HCT116 (cell line): ENCODE measurements around the gene RIGI. TPM values are rescaled to one million over a fixed set of nuclear protein-coding genes. Genes with fewer than 3 reads are reported as not detected.
"Not testable (repeated sequence)": the region's sequence is repeated elsewhere in the genome, so short reads cannot be mapped to it uniquely, and the experiment has no call there.

Source experiments
- ATAC-seq: fragments of 200-7000 bp; cut with Tn5 transposase; 2 replicates; pipeline ENCODE4 v1.9.1; 2020; ENCODE audit warnings: mild to moderate bottlenecking, moderate library complexity
- BruUV-seq: library from RNA; stranded (reverse); fragments of 400-500 nt; replicated peaks from 2 replicates; lab custom pipeline; 2021; lab: Mats Ljungman, UMichigan
- CTCF ChIA-PET: fragments of 300-600 bp; sonication (Branson Sonifier 250); formaldehyde crosslinking; loops from one replicate; lab custom pipeline; 2021; ENCODE audit warnings: antibody characterized with exemption; lab: Charles Lee
- POLR2A ChIA-PET: fragments of 300-600, 350-600 bp; sonication (Branson Sonifier 250); formaldehyde crosslinking; loops from one replicate; lab custom pipeline; 2021; ENCODE audit warnings: antibody characterized with exemption; lab: Charles Lee
- RAD21 ChIA-PET, 2 experiments: fragments of 300-600 bp; sonication (Branson Sonifier 250); formaldehyde crosslinking; loops; one replicate each; lab custom pipeline; 2023; ENCODE audit warnings: low total read pairs in 2 of 2; ENCODE audit not compliant: uncharacterized antibody in 2 of 2, unreplicated experiment in 2 of 2, low non-redundant PET in 1 of 2; lab: Charles Lee
- DNase-seq: peaks from one replicate; pipeline ENCODE4 v3.0.0-alpha.2; 2010; ENCODE audit warnings: low read depth, low spot score
- H2AFZ ChIP-seq: fragments of 200-600 bp; shearing (Covaris generic), sonication (generic); 2 replicates; pipeline ENCODE4 v1.6.1; 2017; ENCODE audit warnings: low read depth, mixed run types, mixed read lengths, antibody characterized with exemption, low read length; ENCODE audit not compliant: poor library complexity, severe bottlenecking
- H3K27ac ChIP-seq: 2 replicates; pipeline ENCODE4 v1.5.1; 2012; ENCODE audit warnings: low read depth, low read length
- H3K27me3 ChIP-seq: fragments of 200-600 bp; sonication (generic); 2 replicates; pipeline ENCODE4 v1.6.1; 2016; ENCODE audit warnings: mixed run types, low read length, mixed read lengths; ENCODE audit not compliant: insufficient read depth
- H3K36me3 ChIP-seq, 2 experiments: fragments of 200-500 bp in 1 of 2; fragments of 200-600 bp in 1 of 2; sonication (Bioruptor generic) in 1 of 2; sonication (generic) in 1 of 2; 2 replicates each; pipeline versions ENCODE4 v1.5.1 to v1.6.1; 2014 to 2016; ENCODE audit warnings: low read length in 2 of 2, inconsistent platforms in 1 of 2, mixed read lengths in 1 of 2, mixed run types in 1 of 2; ENCODE audit not compliant: insufficient read depth in 2 of 2, control insufficient read depth in 1 of 2
- H3K4me1 ChIP-seq, 2 experiments: fragments of 200-600 bp in 1 of 2; sonication (generic) in 1 of 2; 2 replicates each; pipeline versions ENCODE4 v1.5.1 to v1.6.1; 2012 to 2017; ENCODE audit warnings: low read length in 2 of 2, inconsistent platforms in 1 of 2, mild to moderate bottlenecking in 1 of 2, mixed read lengths in 1 of 2, mixed run types in 1 of 2, moderate library complexity in 1 of 2; ENCODE audit not compliant: insufficient read depth in 2 of 2, control insufficient read depth in 1 of 2
- H3K4me2 ChIP-seq: fragments of 200-600 bp; sonication (generic); 2 replicates; pipeline ENCODE4 v1.6.1; 2017; ENCODE audit warnings: mixed run types, low read length, mixed read lengths
- H3K4me3 ChIP-seq, 2 experiments: fragments of 200-600 bp in 1 of 2; sonication (generic) in 1 of 2; replicated peaks in 1 of 2; 2 replicates each; pipeline ENCODE4 v1.5.1; 2011 to 2016; ENCODE audit warnings: low read length in 2 of 2, control low read depth in 1 of 2, low read depth in 1 of 2, mild to moderate bottlenecking in 1 of 2, mixed read lengths in 1 of 2, mixed run types in 1 of 2
- H3K79me2 ChIP-seq: fragments of 200-600 bp; sonication (generic); 2 replicates; pipeline ENCODE4 v1.6.1; 2017; ENCODE audit warnings: mild to moderate bottlenecking, mixed run types, low read length, moderate library complexity, mixed read lengths; ENCODE audit not compliant: insufficient read depth
- H3K9ac ChIP-seq: fragments of 200-600 bp; sonication (generic); 2 replicates; pipeline ENCODE4 v1.6.1; 2016; ENCODE audit warnings: low read length, mixed read lengths
- H3K9me2 ChIP-seq: fragments of 200-600 bp; sonication (generic), shearing (Covaris generic); 2 replicates; pipeline ENCODE4 v1.6.1; 2017; ENCODE audit warnings: mixed run types, mild to moderate bottlenecking, moderate library complexity; ENCODE audit not compliant: insufficient read depth
- H3K9me3 ChIP-seq, 2 experiments: fragments of 200-500 bp in 1 of 2; fragments of 200-600 bp in 1 of 2; sonication (Bioruptor generic) in 1 of 2; sonication (generic) in 1 of 2; 2 replicates each; pipeline ENCODE4 v1.6.1; 2014 to 2017; ENCODE audit warnings: low read length in 2 of 2, mixed read lengths in 2 of 2, inconsistent platforms in 1 of 2, low read depth in 1 of 2, mild to moderate bottlenecking in 1 of 2, mixed run types in 1 of 2, moderate library complexity in 1 of 2; ENCODE audit not compliant: control insufficient read depth in 1 of 2, insufficient read depth in 1 of 2
- H4K20me1 ChIP-seq: fragments of 200-600 bp; sonication (generic), shearing (Covaris generic); 2 replicates; pipeline ENCODE4 v1.6.1; 2017; ENCODE audit warnings: mixed run types, mild to moderate bottlenecking, moderate library complexity; ENCODE audit not compliant: insufficient read depth
- CBX3 ChIP-seq: IDR thresholded peaks from 2 replicates; pipeline ENCODE4 v1.6.1; 2012; ENCODE audit warnings: low read depth
- CEBPB ChIP-seq: IDR thresholded peaks from 2 replicates; pipeline ENCODE4 v1.6.1; 2012; ENCODE audit warnings: low read depth
- ELF1 ChIP-seq: IDR thresholded peaks from 2 replicates; pipeline ENCODE4 v1.6.1; 2012; ENCODE audit warnings: low read depth, borderline replicate concordance
- EZH2 ChIP-seq: fragments of 200-600 bp; sonication (generic); IDR thresholded peaks from 2 replicates; pipeline ENCODE4 v1.6.1; 2017; ENCODE audit warnings: antibody characterized with exemption, mixed run types
- EZH2phosphoT487 ChIP-seq: fragments of 200-600 bp; IDR thresholded peaks from 2 replicates; pipeline ENCODE4 v1.6.1; 2018; ENCODE audit warnings: antibody characterized with exemption, borderline replicate concordance
- FOSL1 ChIP-seq: IDR thresholded peaks from 2 replicates; pipeline ENCODE4 v1.6.1; 2012; ENCODE audit warnings: low read depth
- MAX ChIP-seq: IDR thresholded peaks from 2 replicates; pipeline ENCODE4 v1.6.1; 2012
- REST ChIP-seq: IDR thresholded peaks from 2 replicates; pipeline ENCODE4 v1.6.1; 2012; ENCODE audit warnings: low read depth
- SP1 ChIP-seq: IDR thresholded peaks from 2 replicates; pipeline ENCODE4 v1.6.1; 2012; ENCODE audit warnings: low read depth
- SRF ChIP-seq: IDR thresholded peaks from 2 replicates; pipeline ENCODE4 v1.6.1; 2012; ENCODE audit warnings: low read depth
- YY1 ChIP-seq: IDR thresholded peaks from 2 replicates; pipeline ENCODE4 v1.6.1; 2011; ENCODE audit warnings: low read length, low read depth, moderate library complexity, mild to moderate bottlenecking; ENCODE audit not compliant: insufficient replicate concordance; ENCODE audit errors: extremely low read depth
- ZFX ChIP-seq: fragments of 450-650 bp; IDR thresholded peaks from 2 replicates; pipeline ENCODE4 v1.6.1; 2017
- intact Hi-C: fragments of 100-400 bp; cut with micrococcal nuclease; formaldehyde crosslinking; loops from 2 replicates; pipeline ENCODE4 v1.10.0; 2022
- total RNA-seq: library from RNA; stranded (reverse); gene quantifications from one replicate; pipeline ENCODE4 v1.2.1, GENCODE V29; 2021; ENCODE audit not compliant: unreplicated experiment
- TF ChIP-seq, protein P1 (sequence below), 3 experiments: fragments of 200-600 bp in 1 of 3; sonication (generic) in 1 of 3; IDR thresholded peaks in 2 of 3; conservative IDR thresholded peaks in 1 of 3; 2 replicates each; pipeline ENCODE4 v1.5.1; 2012 to 2017; ENCODE audit warnings: low read depth in 2 of 3, low read length in 2 of 3, antibody characterized with exemption in 1 of 3, borderline replicate concordance in 1 of 3, control low read depth in 1 of 3, mild to moderate bottlenecking in 1 of 3, mixed read lengths in 1 of 3, mixed run types in 1 of 3, moderate library complexity in 1 of 3; ENCODE audit not compliant: insufficient read depth in 1 of 3
- TF ChIP-seq, protein P2 (sequence below): IDR thresholded peaks from 2 replicates; pipeline ENCODE4 v1.6.1; 2012

Gene RIGI
- total RNA-seq, 1 experiment from 2014 or later: 5.5 TPM

DNA sequence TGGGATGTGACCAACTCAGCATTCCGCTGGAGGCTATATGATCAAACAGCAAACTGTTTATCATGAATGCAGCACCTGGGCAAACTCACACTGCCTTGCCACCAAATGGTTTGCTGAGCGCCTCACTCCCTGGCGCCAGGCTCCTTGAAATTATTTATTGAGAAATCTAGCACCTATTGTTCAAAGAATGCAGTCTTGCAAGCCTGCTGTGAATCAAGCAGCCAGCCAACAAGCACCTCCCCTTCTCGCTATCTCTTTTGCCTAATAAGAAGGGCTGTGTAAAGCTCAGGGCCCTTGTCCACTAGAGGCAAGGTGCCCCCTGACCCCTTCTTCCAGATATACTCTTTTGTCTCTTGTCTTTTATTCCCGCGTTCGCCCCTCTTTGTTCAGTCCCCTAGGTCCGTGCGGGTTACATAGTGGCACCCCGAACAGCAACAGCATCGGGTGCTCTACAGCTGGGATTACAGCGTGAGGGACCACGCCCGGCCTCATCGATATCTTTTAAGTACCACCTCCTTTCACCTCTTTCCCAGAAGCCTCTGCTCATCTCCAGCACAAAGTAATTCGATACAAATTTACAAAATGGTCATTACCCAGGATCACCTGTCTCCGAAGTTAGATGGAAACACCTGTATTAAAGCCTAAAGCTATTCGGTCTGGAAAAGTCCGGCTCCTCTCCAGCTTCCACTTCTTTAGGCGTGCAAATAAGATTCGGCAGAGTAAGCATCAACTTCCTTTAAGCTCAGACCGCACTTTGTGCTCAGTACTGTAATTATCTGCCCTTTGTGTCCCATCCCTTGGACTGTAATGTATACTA is 896 bp downstream of the RIGI start:
- ChIA-PET RAD21 (interaction anchor here in 1 of 2 experiments (1.5 kb wide), 1 partner anchor 141 kb away, joined by 4 read pairs; the partner anchor contains the start of gene ACO1), CTCF (interaction anchor here (1.5 to 3.3 kb wide), 5 partner anchors 18 to 146 kb away, joined by 6 to 62 read pairs (median 7); partner anchors contain the start of gene ACO1), POLR2A (no interaction called here)
- Histone ChIP-seq H3K4me1 (peaks cover 11 to 25% of the 10 kb centered on the region in 2 experiments; a peak in 3 of 4 replicates), H2AFZ (peak overlapping the region; percentile 82), H3K9me2 (no peaks in the 10 kb centered on the region), H3K27ac (peak overlapping the region; percentile 76), H3K27me3 (no peaks in the 10 kb centered on the region), H3K4me2 (peak overlapping the region; percentile 97), H3K9ac (peak overlapping the region; percentile 78), H3K4me3 (peak overlapping the region; percentile 76 to 81), H3K9me3 (no peaks in the 10 kb centered on the region), H3K36me3 (no peaks in the 10 kb centered on the region), H4K20me1 (no peaks in the 10 kb centered on the region), H3K79me2 (peaks cover 21% of the 10 kb centered on the region)
- DNase-seq (no peak), ATAC-seq (peak; percentile 52)
- intact Hi-C loops: no loop called here
- TF ChIP-seq MAX (no peak; the same call in 1 of the 2 replicates), SP1 (no peak), ELF1 (no peak), EZH2 (no peak), FOSL1 (no peak), CBX3 (no peak), SRF (no peak), ZFX (no peak), EZH2phosphoT487 (no peak), YY1 (no peak), REST (no peak), CEBPB (no peak)
- TF ChIP-seq, protein P1, sequence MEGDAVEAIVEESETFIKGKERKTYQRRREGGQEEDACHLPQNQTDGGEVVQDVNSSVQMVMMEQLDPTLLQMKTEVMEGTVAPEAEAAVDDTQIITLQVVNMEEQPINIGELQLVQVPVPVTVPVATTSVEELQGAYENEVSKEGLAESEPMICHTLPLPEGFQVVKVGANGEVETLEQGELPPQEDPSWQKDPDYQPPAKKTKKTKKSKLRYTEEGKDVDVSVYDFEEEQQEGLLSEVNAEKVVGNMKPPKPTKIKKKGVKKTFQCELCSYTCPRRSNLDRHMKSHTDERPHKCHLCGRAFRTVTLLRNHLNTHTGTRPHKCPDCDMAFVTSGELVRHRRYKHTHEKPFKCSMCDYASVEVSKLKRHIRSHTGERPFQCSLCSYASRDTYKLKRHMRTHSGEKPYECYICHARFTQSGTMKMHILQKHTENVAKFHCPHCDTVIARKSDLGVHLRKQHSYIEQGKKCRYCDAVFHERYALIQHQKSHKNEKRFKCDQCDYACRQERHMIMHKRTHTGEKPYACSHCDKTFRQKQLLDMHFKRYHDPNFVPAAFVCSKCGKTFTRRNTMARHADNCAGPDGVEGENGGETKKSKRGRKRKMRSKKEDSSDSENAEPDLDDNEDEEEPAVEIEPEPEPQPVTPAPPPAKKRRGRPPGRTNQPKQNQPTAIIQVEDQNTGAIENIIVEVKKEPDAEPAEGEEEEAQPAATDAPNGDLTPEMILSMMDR (IDR thresholded peaks at IDR 0.05 in 2 of 3, conservative IDR thresholded peaks at IDR 0.05 in 1 of 3; ENCODE audit: borderline replicate concordance in 1 of 3, insufficient read depth in 1 of 3, low read depth in 2 of 3, low read length in 2 of 3): no peak
- TF ChIP-seq, protein P2, sequence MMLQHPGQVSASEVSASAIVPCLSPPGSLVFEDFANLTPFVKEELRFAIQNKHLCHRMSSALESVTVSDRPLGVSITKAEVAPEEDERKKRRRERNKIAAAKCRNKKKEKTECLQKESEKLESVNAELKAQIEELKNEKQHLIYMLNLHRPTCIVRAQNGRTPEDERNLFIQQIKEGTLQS: no peak
- BruUV-seq: TSS peak; percentile 62

DNA sequence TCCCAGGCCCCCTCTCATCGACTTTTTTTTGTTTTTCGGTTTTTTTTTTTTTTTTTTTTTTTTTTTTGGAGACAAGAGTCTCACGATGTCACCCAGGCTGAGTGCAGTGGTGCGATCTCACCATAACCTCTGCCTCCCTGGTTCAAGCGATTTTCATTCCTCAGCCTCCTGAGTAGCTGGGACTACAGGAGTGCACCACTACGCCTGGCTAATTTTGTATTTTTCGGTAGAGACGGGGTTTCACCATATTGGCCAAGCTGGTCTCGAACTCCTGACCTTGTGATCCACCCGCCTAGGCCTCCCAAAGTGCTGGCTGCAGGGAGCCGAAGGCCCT is 1.5 kb downstream of the RIGI start:
- CTCF ChIA-PET: interaction anchor here (3.3 kb wide), 1 partner anchor 145 kb away, joined by 62 read pairs; no protein-coding TSS in a partner anchor
- POLR2A ChIA-PET, H3K36me3 ChIP-seq, intact Hi-C loops, BruUV-seq, ATAC-seq, H3K27me3 ChIP-seq, H3K9me2 ChIP-seq, RAD21 ChIA-PET, H2AFZ ChIP-seq, DNase-seq, H4K20me1 ChIP-seq, H3K9me3 ChIP-seq: not testable (repeated sequence)
- Histone ChIP-seq H3K79me2 (peaks cover 21% of the 10 kb centered on the region), H3K4me2 (peak overlapping the region; percentile 97), H3K4me1 (peaks cover 11 to 25% of the 10 kb centered on the region in 2 experiments; a peak in 3 of 4 replicates), H3K9ac (peak overlapping the region; percentile 78; the same call in 1 of the 2 replicates), H3K27ac (peak overlapping the region; percentile 76; the same call in 1 of the 2 replicates), H3K4me3 (peak overlapping the region in 1 of 2 experiments; percentile 81; a peak in 3 of 4 replicates)
